Osteoblast (primary cell): ENCODE data around the gene TAF5L. TPM values are rescaled to one million over a fixed set of nuclear protein-coding genes. Genes with fewer than 3 reads are reported as not detected.
A peak's percentile ranks its signal among the peaks of the same experiment; 100 is the strongest.

ENCODE experiments used
- DNase-seq: peaks from one replicate; pipeline ENCODE4 v3.0.0; 2011; ENCODE audit warnings: low spot score, mixed read lengths; ENCODE audit not compliant: insufficient read length; ENCODE audit errors: missing footprints
- H2AFZ ChIP-seq: 2 replicates; pipeline ENCODE4 v1.6.0; 2011; ENCODE audit warnings: mild to moderate bottlenecking, low read length
- H3K27ac ChIP-seq: 2 replicates; pipeline ENCODE4 v1.5.1; 2011; ENCODE audit warnings: mild to moderate bottlenecking, low read depth, low read length, moderate library complexity
- H3K27me3 ChIP-seq: 2 replicates; pipeline ENCODE4 v1.6.0; 2012; ENCODE audit warnings: mild to moderate bottlenecking, control low read depth, inconsistent platforms, low read length, moderate library complexity; ENCODE audit not compliant: insufficient read depth
- H3K36me3 ChIP-seq: 2 replicates; pipeline ENCODE4 v1.5.1; 2011; ENCODE audit warnings: mild to moderate bottlenecking, low read length, control low read depth, moderate library complexity; ENCODE audit not compliant: insufficient read depth
- H3K4me1 ChIP-seq: 2 replicates; pipeline ENCODE4 v1.5.1; 2011; ENCODE audit warnings: mild to moderate bottlenecking, low read length, control low read depth, moderate library complexity; ENCODE audit not compliant: insufficient read depth
- H3K4me2 ChIP-seq: 2 replicates; pipeline ENCODE4 v1.6.0; 2011; ENCODE audit warnings: mild to moderate bottlenecking, low read length; ENCODE audit not compliant: insufficient read depth
- H3K4me3 ChIP-seq: fragments of 200-600 bp; sonication (generic); 3 replicates; pipeline ENCODE4 v1.5.1; 2012; ENCODE audit warnings: mild to moderate bottlenecking, low read length, inconsistent platforms; ENCODE audit not compliant: insufficient read depth
- H3K79me2 ChIP-seq: 2 replicates; pipeline ENCODE4 v1.6.0; 2012; ENCODE audit warnings: mild to moderate bottlenecking, low read length, control low read depth, inconsistent platforms; ENCODE audit not compliant: insufficient read depth
- H3K9me3 ChIP-seq: 2 replicates; pipeline ENCODE4 v1.5.1; 2011; ENCODE audit warnings: low read depth, low read length, control low read depth
- H4K20me1 ChIP-seq: 2 replicates; pipeline ENCODE4 v1.6.0; 2012; ENCODE audit warnings: mild to moderate bottlenecking, low read length, control low read depth; ENCODE audit not compliant: insufficient read depth
- total RNA-seq: library from RNA; depleted of rRNA; stranded (reverse); fragments of >200 nt; gene quantifications from 2 replicates; pipeline ENCODE4 v1.2.3, GENCODE V29; 2012
- TF ChIP-seq, protein P1 (sequence below): IDR thresholded peaks from 2 replicates; pipeline ENCODE4 v1.5.1; 2011; ENCODE audit warnings: mild to moderate bottlenecking, low read depth, low read length, moderate library complexity; ENCODE audit errors: extremely low read depth

Gene TAF5L
- total RNA-seq, 1 donor, result 13.4 TPM

GRCh38 chr1:229567109-229567868, 58.6 kb downstream of the TAF5L start:
- no peaks in the 10 kb centered on the region for H3K4me1 ChIP-seq
- no peak overlapping the region for H3K27ac ChIP-seq
- H3K4me3 ChIP-seq, result no peak overlapping the region
- H3K9me3 ChIP-seq, result no peaks in the 10 kb centered on the region
- H3K36me3 ChIP-seq, result no peaks in the 10 kb centered on the region
- H3K79me2 ChIP-seq, result no peaks in the 10 kb centered on the region
- TF ChIP-seq, protein P1, sequence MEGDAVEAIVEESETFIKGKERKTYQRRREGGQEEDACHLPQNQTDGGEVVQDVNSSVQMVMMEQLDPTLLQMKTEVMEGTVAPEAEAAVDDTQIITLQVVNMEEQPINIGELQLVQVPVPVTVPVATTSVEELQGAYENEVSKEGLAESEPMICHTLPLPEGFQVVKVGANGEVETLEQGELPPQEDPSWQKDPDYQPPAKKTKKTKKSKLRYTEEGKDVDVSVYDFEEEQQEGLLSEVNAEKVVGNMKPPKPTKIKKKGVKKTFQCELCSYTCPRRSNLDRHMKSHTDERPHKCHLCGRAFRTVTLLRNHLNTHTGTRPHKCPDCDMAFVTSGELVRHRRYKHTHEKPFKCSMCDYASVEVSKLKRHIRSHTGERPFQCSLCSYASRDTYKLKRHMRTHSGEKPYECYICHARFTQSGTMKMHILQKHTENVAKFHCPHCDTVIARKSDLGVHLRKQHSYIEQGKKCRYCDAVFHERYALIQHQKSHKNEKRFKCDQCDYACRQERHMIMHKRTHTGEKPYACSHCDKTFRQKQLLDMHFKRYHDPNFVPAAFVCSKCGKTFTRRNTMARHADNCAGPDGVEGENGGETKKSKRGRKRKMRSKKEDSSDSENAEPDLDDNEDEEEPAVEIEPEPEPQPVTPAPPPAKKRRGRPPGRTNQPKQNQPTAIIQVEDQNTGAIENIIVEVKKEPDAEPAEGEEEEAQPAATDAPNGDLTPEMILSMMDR, result no peak
- H4K20me1 ChIP-seq, result no peaks in the 10 kb centered on the region
- DNase-seq, result no peak
- H3K4me2 ChIP-seq, result no peak overlapping the region
- no peak overlapping the region for H2AFZ ChIP-seq
- no peaks in the 10 kb centered on the region for H3K27me3 ChIP-seq

- Histone ChIP-seq H3K4me3 (no peak overlapping the region), H3K79me2 (no peaks in the 10 kb centered on the region), H4K20me1 (no peaks in the 10 kb centered on the region), H3K4me1 (no peaks in the 10 kb centered on the region), H3K27ac (no peak overlapping the region), H3K36me3 (no peaks in the 10 kb centered on the region), H3K9me3 (no peaks in the 10 kb centered on the region), H3K27me3 (no peaks in the 10 kb centered on the region), H2AFZ (no peak overlapping the region), H3K4me2 (no peak overlapping the region)
- TF ChIP-seq, protein P1, result no peak
- no peak for DNase-seq
Observed at GRCh38 chr1:229563701-229564100, 62.2 kb downstream of the TAF5L start.

DNA sequence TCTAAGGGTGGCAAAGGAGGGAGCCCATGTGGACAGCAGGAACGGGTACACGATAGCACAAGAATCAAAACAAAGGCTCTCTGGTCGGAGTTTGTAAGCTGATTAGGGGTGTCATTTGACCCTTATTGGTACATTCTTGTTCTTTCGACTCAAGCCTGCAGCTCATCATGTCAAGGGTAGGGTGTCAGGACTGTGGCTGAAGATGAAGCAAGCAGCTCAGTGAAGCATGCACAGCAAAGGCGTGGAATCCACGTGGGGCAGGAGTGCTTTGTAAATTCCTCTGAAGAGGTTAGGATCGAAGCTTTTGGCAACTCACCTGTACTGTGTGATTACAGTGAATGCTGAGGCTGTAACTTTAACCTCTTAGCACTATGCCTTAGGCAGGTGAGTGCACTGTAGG, 62.7 kb downstream of the TAF5L start:
- H4K20me1 ChIP-seq, result no peaks in the 10 kb centered on the region
- H3K79me2 ChIP-seq, result no peaks in the 10 kb centered on the region
- TF ChIP-seq, protein P1, result no peak
- H2AFZ ChIP-seq, result no peak overlapping the region
- H3K36me3 ChIP-seq, result no peaks in the 10 kb centered on the region
- no peak overlapping the region for H3K4me2 ChIP-seq
- H3K4me1 ChIP-seq, result no peaks in the 10 kb centered on the region
- H3K27me3 ChIP-seq, result no peaks in the 10 kb centered on the region
- H3K9me3 ChIP-seq, result no peaks in the 10 kb centered on the region
- no peak overlapping the region for H3K27ac ChIP-seq
- H3K4me3 ChIP-seq, result no peak overlapping the region
- DNase-seq, result peak; percentile 53

- Histone ChIP-seq H3K27me3 (no peaks in the 10 kb centered on the region), H4K20me1 (no peaks in the 10 kb centered on the region), H3K27ac (no peak overlapping the region), H3K4me2 (no peak overlapping the region), H3K9me3 (no peaks in the 10 kb centered on the region), H3K36me3 (no peaks in the 10 kb centered on the region), H3K79me2 (peaks cover 3% of the 10 kb centered on the region), H3K4me1 (no peaks in the 10 kb centered on the region), H3K4me3 (no peak overlapping the region), H2AFZ (no peak overlapping the region)
- TF ChIP-seq, protein P1, result no peak
- DNase-seq, result no peak
Observed at GRCh38 chr1:229562686-229563085, 63.2 kb downstream of the TAF5L start.
